Liver (tissue), 9 donors: ENCODE results near the gene MED4. TPM values are rescaled to one million over a fixed set of nuclear protein-coding genes. Genes with fewer than 3 reads are reported as not detected.

Source experiments
- DNase-seq: peaks from one replicate; pipeline ENCODE4 v3.0.0-alpha.2; 2017; ENCODE audit warnings: low spot score
- H3K27ac ChIP-seq, 2 donors: one replicate each; pipeline ENCODE4 v1.7.0; 2013; ENCODE audit warnings: inconsistent platforms in 2 of 2, low read length in 2 of 2, control low read depth in 1 of 2, low read depth in 1 of 2, mild to moderate bottlenecking in 1 of 2
- H3K27me3 ChIP-seq, 4 donors: one replicate each; pipeline versions ENCODE4 v1.6.1 to v1.7.0; 2013; ENCODE audit warnings: low read length in 3 of 4, inconsistent platforms in 1 of 4, mild to moderate bottlenecking in 1 of 4, moderate library complexity in 1 of 4; ENCODE audit not compliant: control insufficient read depth in 4 of 4, insufficient read depth in 4 of 4
- H3K36me3 ChIP-seq, 4 donors: one replicate each; pipeline versions ENCODE4 v1.6.1 to v1.7.0; 2013; ENCODE audit warnings: low read length in 3 of 4, mild to moderate bottlenecking in 3 of 4, low read depth in 1 of 4, moderate library complexity in 1 of 4; ENCODE audit not compliant: control insufficient read depth in 4 of 4, insufficient read depth in 3 of 4
- H3K4me1 ChIP-seq, 4 donors: one replicate each; pipeline versions ENCODE4 v1.6.1 to v1.7.0; 2013; ENCODE audit warnings: low read length in 3 of 4, mild to moderate bottlenecking in 3 of 4, moderate library complexity in 1 of 4; ENCODE audit not compliant: control insufficient read depth in 4 of 4, insufficient read depth in 4 of 4
- H3K4me3 ChIP-seq, 3 donors: one replicate each; pipeline versions ENCODE4 v1.6.1 to v1.7.0; 2013; ENCODE audit warnings: low read length in 3 of 3, control low read depth in 1 of 3, low read depth in 1 of 3, mild to moderate bottlenecking in 1 of 3
- H3K9ac ChIP-seq, 2 donors: one replicate each; pipeline ENCODE4 v1.7.0; 2013; ENCODE audit warnings: low read length in 2 of 2, mild to moderate bottlenecking in 2 of 2, moderate library complexity in 2 of 2, control low read depth in 1 of 2, low read depth in 1 of 2
- H3K9me3 ChIP-seq, 4 donors: one replicate each; pipeline versions ENCODE4 v1.6.1 to v1.7.0; 2013; ENCODE audit warnings: low read length in 3 of 4; ENCODE audit not compliant: control insufficient read depth in 4 of 4
- ATF3 ChIP-seq: IDR thresholded peaks from 2 replicates; pipeline ENCODE4 v1.6.1; 2016; ENCODE audit warnings: antibody characterized with exemption
- EGR1 ChIP-seq, 2 donors: IDR thresholded peaks; 2 replicates each; pipeline ENCODE4 v1.6.1; 2016 to 2018; ENCODE audit warnings: antibody characterized with exemption in 2 of 2, low read depth in 2 of 2
- FOXA1 ChIP-seq: IDR thresholded peaks from 2 replicates; pipeline ENCODE4 v1.6.1; 2016; ENCODE audit warnings: antibody characterized with exemption
- FOXA2 ChIP-seq: IDR thresholded peaks from 2 replicates; pipeline ENCODE4 v1.6.1; 2016; ENCODE audit warnings: antibody characterized with exemption
- GABPA ChIP-seq, 2 donors: IDR thresholded peaks in 1 of 2; conservative IDR thresholded peaks in 1 of 2; 2 replicates each; pipeline ENCODE4 v1.6.1; 2016; ENCODE audit warnings: antibody characterized with exemption in 2 of 2, mild to moderate bottlenecking in 1 of 2, moderate library complexity in 1 of 2
- HNF4A ChIP-seq, 2 donors: conservative IDR thresholded peaks; 2 replicates each; pipeline ENCODE4 v1.6.1; 2016; ENCODE audit warnings: antibody characterized with exemption in 2 of 2, mild to moderate bottlenecking in 2 of 2
- HNF4G ChIP-seq: IDR thresholded peaks from 2 replicates; pipeline ENCODE4 v1.6.1; 2016; ENCODE audit warnings: antibody characterized with exemption
- JUND ChIP-seq, 2 donors: IDR thresholded peaks; 2 replicates each; pipeline ENCODE4 v1.6.1; 2016; ENCODE audit warnings: antibody characterized with exemption in 2 of 2
- RAD21 ChIP-seq, 2 donors: IDR thresholded peaks; 2 replicates each; pipeline ENCODE4 v1.6.1; 2016; ENCODE audit warnings: antibody characterized with exemption in 2 of 2, mild to moderate bottlenecking in 2 of 2
- SP1 ChIP-seq: IDR thresholded peaks from 2 replicates; pipeline ENCODE4 v1.6.1; 2018; ENCODE audit warnings: antibody characterized with exemption, mild to moderate bottlenecking
- TAF1 ChIP-seq: conservative IDR thresholded peaks from 2 replicates; pipeline ENCODE4 v1.6.1; 2016; ENCODE audit warnings: antibody characterized with exemption, mild to moderate bottlenecking
- YY1 ChIP-seq: IDR thresholded peaks from 2 replicates; pipeline ENCODE4 v1.6.1; 2016; ENCODE audit warnings: antibody characterized with exemption, mild to moderate bottlenecking
- ZBTB33 ChIP-seq: IDR thresholded peaks from 2 replicates; pipeline ENCODE4 v1.6.1; 2016; ENCODE audit warnings: antibody characterized with exemption
- WGBS: extraction: QIAGEN DNeasy Blood & Tissue Kit; methylation state at CpG from one replicate; pipeline ENCODE4 v1.1.7; 2013; 5-methylcytosine and 5-hydroxymethylcytosine counted together
- polyA plus RNA-seq, 2 donors: library from polyadenylated mRNA; stranded (reverse) in 1 of 2; unstranded in 1 of 2; fragments of 200-250 nt in 1 of 2; fragments of >200 nt in 1 of 2; fragmentation: Nextera tagmentation in 1 of 2; extraction: Ambion mirVana in 1 of 2; gene quantifications; one replicate each; pipeline versions ENCODE4 v1.2.1 to v1.2.3, GENCODE V29; 2013 to 2015
- total RNA-seq, 2 donors: library from RNA; depleted of rRNA; stranded (reverse); fragments of >200 nt; gene quantifications; one replicate each; pipeline ENCODE4 v1.2.3, GENCODE V29; 2014
- TF ChIP-seq, protein P1 (sequence below): IDR thresholded peaks from 2 replicates; pipeline ENCODE4 v1.6.1; 2016; ENCODE audit warnings: antibody characterized with exemption, mild to moderate bottlenecking
- TF ChIP-seq, protein P2 (sequence below): IDR thresholded peaks from 2 replicates; pipeline ENCODE4 v1.6.1; 2016; ENCODE audit warnings: antibody characterized with exemption
- TF ChIP-seq, protein P3 (sequence below): fragments of 150-350 bp; IDR thresholded peaks from 2 replicates; pipeline ENCODE4 v1.5.1; 2017; ENCODE audit warnings: improper control_type of control experiment, low read depth, low read length; ENCODE audit not compliant: missing input control
- donor health status: healthy.
- donor health status: healthy.
- donor health status: healthy.
- donor health status: healthy.
- donor health status: healthy.

Gene MED4
- total and polyA plus RNA-seq, 4 donors, result 18.2 to 32.4 (median 22.6) TPM

DNA sequence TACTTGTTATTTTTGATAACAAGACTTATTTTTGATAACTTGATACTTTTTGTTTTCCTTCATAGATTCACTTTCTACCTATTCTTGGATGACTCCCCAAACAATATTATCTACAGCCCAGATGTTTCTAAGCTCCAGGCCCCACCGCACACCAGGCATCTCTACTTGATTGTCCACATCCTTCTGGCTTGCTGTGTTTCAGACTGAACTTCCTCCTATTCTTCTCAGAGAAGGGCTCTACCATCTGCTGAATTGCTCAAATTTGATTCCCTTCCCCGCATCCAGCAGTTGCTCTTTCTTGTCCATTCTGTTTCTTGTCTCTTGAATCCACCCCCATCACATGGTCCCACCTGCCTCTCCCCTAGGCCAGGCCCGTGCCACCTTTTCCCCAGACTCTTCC, 44.4 kb downstream of the MED4 start:
- DNase-seq, result no peak
- Histone ChIP-seq H3K9me3 (no peaks in the 10 kb centered on the region), H3K9ac (no peak overlapping the region), H3K36me3 (peaks cover 8 to 39% (median 20%) of the 10 kb centered on the region in 4 donors), H3K27me3 (no peaks in the 10 kb centered on the region), H3K27ac (no peak overlapping the region), H3K4me3 (no peak overlapping the region), H3K4me1 (no peaks in the 10 kb centered on the region)
- TF ChIP-seq ZBTB33 (no peak), FOXA2 (no peak), EGR1 (IDR thresholded peaks at IDR 0.05; ENCODE audit: low read depth in 2 of 2) (no peak), ATF3 (no peak), HNF4A (conservative IDR thresholded peaks at IDR 0.05) (no peak), TAF1 (no peak), GABPA (IDR thresholded peaks at IDR 0.05 in 1 of 2, conservative IDR thresholded peaks at IDR 0.05 in 1 of 2) (no peak), YY1 (no peak), JUND (IDR thresholded peaks at IDR 0.05) (no peak)
- TF ChIP-seq, protein P1, sequence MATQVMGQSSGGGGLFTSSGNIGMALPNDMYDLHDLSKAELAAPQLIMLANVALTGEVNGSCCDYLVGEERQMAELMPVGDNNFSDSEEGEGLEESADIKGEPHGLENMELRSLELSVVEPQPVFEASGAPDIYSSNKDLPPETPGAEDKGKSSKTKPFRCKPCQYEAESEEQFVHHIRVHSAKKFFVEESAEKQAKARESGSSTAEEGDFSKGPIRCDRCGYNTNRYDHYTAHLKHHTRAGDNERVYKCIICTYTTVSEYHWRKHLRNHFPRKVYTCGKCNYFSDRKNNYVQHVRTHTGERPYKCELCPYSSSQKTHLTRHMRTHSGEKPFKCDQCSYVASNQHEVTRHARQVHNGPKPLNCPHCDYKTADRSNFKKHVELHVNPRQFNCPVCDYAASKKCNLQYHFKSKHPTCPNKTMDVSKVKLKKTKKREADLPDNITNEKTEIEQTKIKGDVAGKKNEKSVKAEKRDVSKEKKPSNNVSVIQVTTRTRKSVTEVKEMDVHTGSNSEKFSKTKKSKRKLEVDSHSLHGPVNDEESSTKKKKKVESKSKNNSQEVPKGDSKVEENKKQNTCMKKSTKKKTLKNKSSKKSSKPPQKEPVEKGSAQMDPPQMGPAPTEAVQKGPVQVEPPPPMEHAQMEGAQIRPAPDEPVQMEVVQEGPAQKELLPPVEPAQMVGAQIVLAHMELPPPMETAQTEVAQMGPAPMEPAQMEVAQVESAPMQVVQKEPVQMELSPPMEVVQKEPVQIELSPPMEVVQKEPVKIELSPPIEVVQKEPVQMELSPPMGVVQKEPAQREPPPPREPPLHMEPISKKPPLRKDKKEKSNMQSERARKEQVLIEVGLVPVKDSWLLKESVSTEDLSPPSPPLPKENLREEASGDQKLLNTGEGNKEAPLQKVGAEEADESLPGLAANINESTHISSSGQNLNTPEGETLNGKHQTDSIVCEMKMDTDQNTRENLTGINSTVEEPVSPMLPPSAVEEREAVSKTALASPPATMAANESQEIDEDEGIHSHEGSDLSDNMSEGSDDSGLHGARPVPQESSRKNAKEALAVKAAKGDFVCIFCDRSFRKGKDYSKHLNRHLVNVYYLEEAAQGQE, result no peak
- TF ChIP-seq, protein P2, sequence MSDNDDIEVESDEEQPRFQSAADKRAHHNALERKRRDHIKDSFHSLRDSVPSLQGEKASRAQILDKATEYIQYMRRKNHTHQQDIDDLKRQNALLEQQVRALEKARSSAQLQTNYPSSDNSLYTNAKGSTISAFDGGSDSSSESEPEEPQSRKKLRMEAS, result no peak
- WGBS, result 95% methylated on average over 3 of the region's 3 CpGs

DNA sequence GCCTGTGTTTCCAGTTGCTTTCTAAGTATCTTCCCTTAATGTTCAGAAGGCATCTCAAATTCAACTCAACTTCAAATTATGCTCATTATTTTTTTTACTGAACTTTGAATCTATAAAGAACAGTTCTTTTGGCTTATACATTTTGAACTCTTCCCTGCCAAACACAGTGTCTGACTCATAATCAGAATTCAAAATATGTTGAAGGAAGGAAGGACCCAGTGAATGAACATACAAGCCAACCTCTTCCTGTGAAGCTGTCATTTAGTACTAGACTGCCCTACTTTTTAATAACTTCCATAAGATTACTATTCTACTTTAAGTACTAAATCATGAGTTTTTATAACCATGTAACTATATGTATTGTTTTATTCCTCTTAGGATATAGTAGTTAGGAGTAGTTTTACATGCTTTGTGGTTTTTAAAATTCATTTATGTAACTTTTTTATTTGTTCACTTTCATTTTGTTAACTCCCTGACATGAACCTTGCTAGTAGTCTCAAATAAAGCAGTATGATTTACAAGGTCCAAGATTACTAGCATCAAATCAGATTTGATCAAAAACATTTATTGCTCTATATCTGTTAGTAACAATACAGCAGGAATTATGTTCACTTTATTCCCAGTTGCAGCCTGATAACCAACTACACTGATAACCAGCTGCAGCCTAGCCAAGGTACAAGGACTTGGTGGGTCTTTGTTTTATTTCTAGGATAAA, 51.0 kb downstream of the MED4 start:
- Histone ChIP-seq H3K27me3 (no peaks in the 10 kb centered on the region), H3K4me3 (no peak overlapping the region), H3K36me3 (peaks cover 1 to 12% (median 12%) of the 10 kb centered on the region in 4 donors), H3K27ac (no peak overlapping the region), H3K4me1 (no peaks in the 10 kb centered on the region), H3K9ac (no peak overlapping the region), H3K9me3 (no peaks in the 10 kb centered on the region)
- no peak for TF ChIP-seq ATF3
- no peak for TF ChIP-seq HNF4G
- no peak for TF ChIP-seq GABPA (IDR thresholded peaks at IDR 0.05 in 1 of 2, conservative IDR thresholded peaks at IDR 0.05 in 1 of 2)
- TF ChIP-seq, protein P3, sequence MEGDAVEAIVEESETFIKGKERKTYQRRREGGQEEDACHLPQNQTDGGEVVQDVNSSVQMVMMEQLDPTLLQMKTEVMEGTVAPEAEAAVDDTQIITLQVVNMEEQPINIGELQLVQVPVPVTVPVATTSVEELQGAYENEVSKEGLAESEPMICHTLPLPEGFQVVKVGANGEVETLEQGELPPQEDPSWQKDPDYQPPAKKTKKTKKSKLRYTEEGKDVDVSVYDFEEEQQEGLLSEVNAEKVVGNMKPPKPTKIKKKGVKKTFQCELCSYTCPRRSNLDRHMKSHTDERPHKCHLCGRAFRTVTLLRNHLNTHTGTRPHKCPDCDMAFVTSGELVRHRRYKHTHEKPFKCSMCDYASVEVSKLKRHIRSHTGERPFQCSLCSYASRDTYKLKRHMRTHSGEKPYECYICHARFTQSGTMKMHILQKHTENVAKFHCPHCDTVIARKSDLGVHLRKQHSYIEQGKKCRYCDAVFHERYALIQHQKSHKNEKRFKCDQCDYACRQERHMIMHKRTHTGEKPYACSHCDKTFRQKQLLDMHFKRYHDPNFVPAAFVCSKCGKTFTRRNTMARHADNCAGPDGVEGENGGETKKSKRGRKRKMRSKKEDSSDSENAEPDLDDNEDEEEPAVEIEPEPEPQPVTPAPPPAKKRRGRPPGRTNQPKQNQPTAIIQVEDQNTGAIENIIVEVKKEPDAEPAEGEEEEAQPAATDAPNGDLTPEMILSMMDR, result no peak
- TF ChIP-seq SP1, result no peak
- no peak for TF ChIP-seq RAD21 (IDR thresholded peaks at IDR 0.05)
- no peak for TF ChIP-seq FOXA1
- DNase-seq, result no peak
